Inflammatory macrophage treated with lipopolysaccharide for 1 hour (primary cell): ENCODE measurements around the gene TMEM176B.
"Not testable (repeated sequence)": the region's sequence is repeated elsewhere in the genome, so short reads cannot be mapped to it uniquely, and the experiment has no call there.

Experiments used
- DNase-seq, 2 donors: peaks; one replicate each; pipeline ENCODE4 v3.0.0-alpha.2; 2020 to 2022

The TMEM176B gene

DNA sequence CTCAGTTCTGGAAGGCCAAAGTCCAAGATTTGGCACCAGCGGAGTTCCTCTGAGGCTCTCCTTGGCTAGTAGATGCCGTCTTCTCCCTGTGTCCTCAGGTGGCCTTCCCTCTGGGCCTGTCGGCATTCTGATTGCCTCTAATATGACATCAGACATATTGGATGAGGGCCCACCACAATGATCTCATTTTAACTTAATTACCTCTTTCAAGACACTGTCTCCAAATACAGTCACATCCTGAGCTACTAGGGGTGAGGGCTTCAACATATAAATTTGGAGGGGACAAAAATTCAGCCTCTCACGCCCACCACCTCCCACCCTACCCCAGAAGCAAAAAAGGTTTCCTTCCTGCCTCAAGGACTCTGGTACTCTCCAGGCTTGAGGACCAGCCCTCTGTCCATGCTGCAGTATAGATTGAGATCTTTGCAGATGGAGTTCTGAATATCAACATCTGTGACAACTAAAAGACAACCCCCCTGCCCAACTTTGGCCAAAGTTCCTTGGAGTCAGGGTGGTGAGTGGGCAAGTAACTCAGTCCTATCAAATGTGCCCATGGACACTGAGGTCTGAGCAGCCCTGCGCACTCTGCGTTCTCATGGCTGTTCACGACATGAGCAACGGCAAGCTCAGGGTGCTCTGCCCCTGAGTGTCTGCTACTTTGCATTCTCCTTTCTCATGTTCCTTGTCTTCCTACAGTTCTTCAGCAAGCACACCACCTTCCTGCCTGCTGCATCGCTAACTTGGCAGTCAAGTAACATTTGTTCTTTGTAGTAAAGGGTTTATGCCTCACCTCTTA lies 11.5 kb downstream of the TMEM176B start:
- peak in 1 of 2 donors; percentile 22 for DNase-seq

DNA sequence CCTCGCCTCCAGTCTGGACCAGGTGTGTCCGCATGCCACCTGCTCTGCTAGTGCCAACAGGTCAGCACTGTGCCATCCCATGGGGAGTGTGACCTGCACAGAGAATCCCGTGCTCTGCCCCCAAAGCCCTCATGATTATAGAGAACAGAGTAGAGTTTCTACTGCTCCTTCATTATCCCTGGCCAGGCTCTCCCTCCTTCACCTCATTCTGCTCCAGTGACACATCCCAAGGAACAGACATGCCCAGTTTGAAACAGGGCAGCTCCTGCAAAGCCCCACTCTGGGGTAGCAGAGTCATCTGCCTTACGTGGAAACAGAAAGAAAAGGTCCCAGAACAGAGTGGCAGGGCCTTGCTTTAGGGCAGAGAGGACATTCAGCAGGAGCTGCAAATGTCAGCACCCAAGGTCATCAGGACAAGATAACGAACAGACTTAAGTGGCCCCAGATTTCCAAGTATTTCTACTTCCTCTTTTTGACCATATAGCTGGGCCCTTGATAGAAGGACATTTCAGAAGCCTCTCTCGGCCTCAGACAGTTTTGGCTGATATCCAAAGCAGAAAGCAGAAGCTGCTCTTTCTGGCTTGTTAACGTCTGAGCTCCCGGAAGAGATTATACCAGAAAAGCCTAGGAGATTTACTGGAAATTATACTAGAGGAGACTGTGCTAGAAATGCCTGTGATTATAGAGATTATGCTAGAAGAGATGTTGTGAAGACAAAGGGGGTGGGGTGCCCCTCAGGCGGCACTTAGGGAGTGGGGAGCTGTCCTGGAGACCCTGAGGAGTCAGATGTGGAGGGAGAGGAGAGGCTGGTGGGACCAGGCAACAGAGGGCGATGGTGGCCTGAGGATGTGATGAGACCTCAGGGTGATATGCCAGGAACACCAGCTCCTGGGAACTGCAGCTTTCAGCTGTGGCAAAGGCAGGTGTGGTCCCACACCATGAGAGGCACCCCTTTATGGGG lies 12.6 kb downstream of the TMEM176B start:
- peak; percentile 86 to 91 for DNase-seq

- peak; percentile 67 to 94 for DNase-seq
Measured at GRCh38 chr7:150784954-150785353, 15.2 kb downstream of the TMEM176B start.

DNA sequence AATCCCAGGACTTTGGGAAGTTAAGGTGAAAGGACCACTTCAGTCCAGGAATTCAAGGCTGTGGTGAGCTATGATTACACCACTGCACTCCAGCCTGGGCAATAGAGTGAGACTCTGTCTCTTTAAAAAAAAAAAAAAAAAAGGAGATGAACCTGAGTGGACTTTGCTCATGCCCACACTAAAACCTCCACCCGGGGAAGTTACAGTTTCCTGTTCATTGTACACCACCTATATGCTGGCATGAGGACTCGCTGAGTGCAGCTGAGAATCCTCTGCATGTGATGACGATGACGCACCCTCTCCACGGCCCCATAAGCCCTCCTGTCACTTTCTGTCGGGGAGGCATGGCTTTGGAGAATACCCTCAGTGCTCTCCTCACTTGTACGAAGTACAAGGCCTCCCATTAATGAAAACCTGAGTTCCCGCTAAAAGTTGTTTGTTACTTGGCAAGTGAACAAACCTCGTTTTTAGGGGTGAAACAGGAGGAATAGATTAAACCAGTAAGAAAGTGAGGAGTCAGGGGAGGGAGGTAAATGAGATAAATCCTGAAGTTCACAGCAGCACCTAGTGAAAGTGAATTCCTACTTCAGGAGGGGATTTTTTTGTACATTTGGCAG lies 15.9 kb downstream of the TMEM176B start:
- DNase-seq, result peak; percentile 48 to 88

GRCh38 chr7:150781961-150782360 lies 18.2 kb downstream of the TMEM176B start:
- DNase-seq, result no peak

DNA sequence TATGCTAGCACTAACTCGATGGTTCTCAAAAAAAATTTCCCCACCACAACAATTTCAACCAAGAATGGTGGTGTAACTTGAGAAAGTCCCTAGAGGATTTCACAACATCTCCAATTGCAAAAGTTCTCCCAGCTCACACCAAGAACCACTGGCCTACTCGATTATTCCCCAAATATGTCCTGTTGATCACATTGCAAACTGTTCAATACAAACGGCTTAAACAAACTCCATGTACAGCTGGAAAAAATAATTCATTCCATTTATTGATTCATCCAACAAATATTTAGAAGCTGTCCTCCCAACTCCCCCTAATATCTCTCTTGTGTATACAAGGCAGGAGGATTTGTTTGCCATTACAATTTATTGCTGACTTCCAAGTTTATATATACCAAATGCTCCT lies 19.1 kb downstream of the TMEM176B start:
- DNase-seq, result peak; percentile 90 to 98

DNA sequence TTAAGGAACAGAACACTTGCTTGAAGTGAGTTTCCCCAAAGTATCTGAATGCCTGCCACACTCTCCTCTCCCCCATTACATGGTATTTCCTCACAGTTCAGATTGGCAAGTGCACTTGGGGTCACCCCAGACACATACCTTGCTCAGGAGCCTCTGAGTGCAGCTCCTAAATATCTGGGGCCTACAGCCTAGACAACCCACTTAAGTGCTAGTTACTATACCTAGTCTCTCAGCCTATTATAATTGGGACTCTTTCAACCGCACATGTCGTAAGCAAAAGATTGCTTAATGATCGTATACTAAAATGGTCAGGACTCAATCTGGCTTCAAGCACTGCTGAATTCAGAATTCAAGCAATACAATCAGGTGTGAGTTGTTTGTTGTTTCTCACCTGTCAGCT lies 19.9 kb downstream of the TMEM176B start:
- peak; percentile 32 to 56 for DNase-seq

GRCh38 chr7:150778738-150779301 lies 21.3 kb downstream of the TMEM176B start:
- peak; percentile 68 to 97 for DNase-seq

DNA sequence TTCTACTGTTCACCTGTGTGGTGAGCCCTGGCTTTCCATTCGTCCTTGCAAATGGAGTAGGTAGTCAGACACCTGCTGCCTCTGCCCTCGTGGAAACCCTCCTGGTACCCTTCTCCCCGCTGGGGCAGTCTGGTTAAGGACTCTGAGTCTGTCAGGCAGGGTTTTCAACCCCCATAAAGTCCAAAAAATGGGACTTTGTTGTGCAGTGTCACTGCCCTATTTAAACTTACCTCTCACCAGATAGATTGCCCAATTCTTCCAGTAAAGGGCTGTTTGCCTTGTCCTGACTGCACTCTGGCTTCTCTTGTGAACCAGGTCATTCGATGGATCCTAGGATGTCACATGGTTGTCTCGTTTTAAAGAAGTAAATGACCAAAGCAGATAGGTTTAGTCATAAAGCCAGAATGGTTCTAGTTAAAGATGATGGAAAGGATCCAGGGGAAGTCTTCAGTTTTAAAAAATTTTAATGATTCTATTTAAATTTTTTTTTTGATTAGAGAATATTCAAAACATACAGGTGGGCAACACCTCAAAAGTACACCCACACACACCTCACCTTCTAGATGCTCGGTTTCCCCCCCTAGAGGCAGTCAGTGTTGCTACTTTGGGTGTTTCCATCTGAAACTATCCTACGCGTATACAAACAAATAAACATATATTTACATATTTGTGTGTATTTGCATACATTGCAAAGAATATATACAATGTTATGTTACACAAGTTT lies 22.0 kb downstream of the TMEM176B start:
- no peak for DNase-seq

DNA sequence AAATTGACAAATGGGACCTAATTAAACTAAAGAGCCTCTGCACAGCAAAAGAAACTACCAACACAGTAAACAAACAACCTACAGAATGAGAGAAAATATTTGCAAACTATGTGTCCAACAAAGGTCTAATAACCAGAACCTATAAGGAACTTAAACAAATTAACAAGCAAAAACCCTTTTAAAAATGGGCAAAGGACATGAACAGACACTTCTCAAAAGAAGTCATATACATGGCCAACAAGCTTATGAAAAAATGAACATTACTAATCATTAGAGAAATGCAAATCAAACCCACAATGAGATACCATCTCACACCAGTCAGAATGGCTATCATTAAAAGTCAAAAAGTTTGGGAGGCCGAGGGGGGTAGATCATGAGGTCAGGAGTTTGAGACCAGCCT lies 26.0 kb downstream of the TMEM176B start:
- DNase-seq, result not testable (repeated sequence)

- DNase-seq, result no peak
Measured at GRCh38 chr7:150769768-150770167, 30.4 kb downstream of the TMEM176B start.

- DNase-seq, result no peak
Measured at GRCh38 chr7:150766334-150766709, 33.8 kb downstream of the TMEM176B start.

DNA sequence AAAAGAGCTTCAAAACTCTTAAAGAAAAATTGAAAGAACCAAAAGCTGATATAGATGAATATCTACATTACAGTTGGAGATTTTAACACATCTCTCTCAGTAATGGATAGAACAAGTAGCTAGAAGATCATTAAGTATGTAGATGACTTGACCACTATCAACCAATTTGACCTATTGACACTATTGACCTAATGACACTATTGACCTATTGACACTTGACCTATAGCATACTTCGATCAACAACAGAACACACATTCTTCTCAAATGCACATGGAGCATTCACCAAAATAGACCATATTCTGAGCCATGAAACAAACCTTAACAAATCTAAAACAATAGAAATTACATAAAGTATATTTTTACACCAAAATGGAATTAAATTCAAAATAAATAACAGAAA lies 40.7 kb downstream of the TMEM176B start:
- DNase-seq, result no peak

GRCh38 chr7:150756858-150757257 lies 43.3 kb downstream of the TMEM176B start:
- peak; percentile 35 to 69 for DNase-seq

DNA sequence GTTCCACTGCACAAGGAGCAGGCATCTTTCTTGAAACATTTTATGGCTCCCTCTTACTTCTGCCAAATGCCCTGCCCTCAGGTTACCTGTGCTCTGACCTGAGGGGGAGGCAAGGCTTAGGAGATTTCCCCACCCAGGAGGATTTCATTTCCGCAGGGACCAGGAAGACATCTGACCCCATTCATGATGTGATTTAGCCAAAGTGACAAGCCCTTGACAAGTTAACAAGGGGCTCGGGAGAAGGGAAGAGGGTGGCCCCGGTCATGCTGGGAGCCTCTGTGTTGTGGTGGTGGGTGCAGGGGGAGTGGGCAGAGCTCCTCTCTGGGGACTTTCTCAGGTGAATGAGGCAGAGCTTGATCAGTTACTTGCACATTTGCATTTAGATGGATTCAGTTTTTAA lies 44.0 kb downstream of the TMEM176B start:
- DNase-seq, result no peak

GRCh38 chr7:150755473-150756099 lies 44.6 kb downstream of the TMEM176B start:
- DNase-seq, result peak; percentile 51 to 74

DNA sequence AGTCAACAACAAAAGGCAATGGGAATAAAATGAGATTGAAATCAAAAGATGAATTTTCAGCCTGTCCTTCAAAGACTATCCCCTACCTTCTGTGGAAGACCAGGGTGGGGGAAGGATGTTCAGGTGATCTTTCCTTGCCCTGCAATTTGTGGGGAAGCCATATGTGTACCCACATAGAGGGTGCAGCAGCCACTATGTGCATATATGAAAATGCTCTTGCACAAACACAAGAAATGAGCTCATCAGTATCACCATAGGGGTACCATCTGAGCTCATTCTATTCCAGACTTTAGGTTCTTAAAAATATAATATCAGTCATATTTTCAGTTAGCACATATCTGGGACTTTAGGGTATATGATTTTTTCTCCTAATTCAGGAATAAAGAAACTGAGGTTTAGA lies 45.2 kb downstream of the TMEM176B start:
- DNase-seq, result no peak

- DNase-seq, result peak; percentile 66 to 81
Measured at GRCh38 chr7:150753826-150754603, 46.1 kb downstream of the TMEM176B start.

DNA sequence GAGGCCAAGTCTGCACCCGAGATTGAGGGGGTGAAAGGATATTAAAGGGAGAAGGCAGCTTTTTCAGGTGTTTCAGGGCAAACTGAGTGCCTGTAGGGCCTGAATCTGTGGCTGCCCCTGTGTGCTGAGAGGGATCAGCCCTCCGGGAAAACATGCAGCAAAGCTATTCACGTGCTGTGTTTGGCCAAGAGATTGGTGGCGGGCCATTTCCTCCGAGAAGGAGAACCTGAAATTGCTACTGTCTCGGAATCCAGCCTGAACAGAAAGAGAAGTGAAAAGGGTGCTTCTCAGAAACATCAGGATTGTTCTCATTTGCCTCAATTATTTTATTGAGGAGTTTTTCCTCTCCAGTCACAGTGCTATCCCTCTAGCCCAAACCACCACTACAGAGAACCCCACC lies 46.9 kb downstream of the TMEM176B start:
- peak; percentile 40 to 42 for DNase-seq

DNA sequence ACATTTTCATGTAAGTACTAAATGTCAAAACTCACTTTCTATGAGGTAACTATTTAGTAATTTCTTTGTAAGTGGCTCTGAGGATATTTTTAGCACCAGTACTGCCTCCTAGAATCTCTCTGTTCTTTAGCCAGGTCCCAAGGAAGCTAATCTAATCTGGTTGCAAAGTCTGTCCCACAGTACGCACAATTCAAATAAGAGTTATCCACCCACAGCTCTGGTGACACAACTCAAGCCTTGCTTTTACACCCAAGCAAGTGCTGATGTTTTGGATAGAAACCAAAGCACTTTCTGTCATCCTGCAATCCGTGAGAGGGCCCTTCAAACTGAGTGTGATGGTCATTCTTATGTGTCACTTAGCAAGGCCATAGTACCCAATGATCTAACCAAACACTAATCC lies 48.5 kb downstream of the TMEM176B start:
- no peak for DNase-seq

- peak; percentile 45 to 70 for DNase-seq
Measured at GRCh38 chr7:150748376-150748775, 51.8 kb downstream of the TMEM176B start.
